GM12865 (cell line): ENCODE measurements around the gene ZNF554.
A peak's percentile ranks its signal among the peaks of the same experiment; 100 is the strongest.

Experiments used
- DNase-seq: peaks from one replicate; pipeline ENCODE4 v3.0.0; 2010; ENCODE audit warnings: low read depth
- H3K4me3 ChIP-seq: 2 replicates; pipeline ENCODE4 v1.5.1; 2011; ENCODE audit warnings: mild to moderate bottlenecking, low read depth, low read length, control low read depth
- CTCF ChIP-seq: IDR thresholded peaks from 2 replicates; pipeline ENCODE4 v1.5.1; 2011; ENCODE audit warnings: low read length, control low read depth, low read depth, inconsistent platforms; ENCODE audit not compliant: insufficient read depth; ENCODE audit errors: missing control alignments

ZNF554 gene

GRCh38 chr19:2827840-2828489 lies 8.3 kb downstream of the ZNF554 start:
- H3K4me3 ChIP-seq: no peak overlapping the region
- TF ChIP-seq CTCF: no peak
- DNase-seq: no peak

GRCh38 chr19:2834294-2834871 lies 14.7 kb downstream of the ZNF554 start:
- DNase-seq: no peak
- no peak for TF ChIP-seq CTCF
- H3K4me3 ChIP-seq: no peak overlapping the region

- TF ChIP-seq CTCF: no peak
- H3K4me3 ChIP-seq: no peak overlapping the region
- no peak for DNase-seq
These were observed 17.8 kb downstream of the ZNF554 start for GRCh38 chr19:2837430-2837829.

- peak; percentile 100 for DNase-seq
- peak; percentile 60 for TF ChIP-seq CTCF
- peak within 1 kb of the TSS; percentile 81 for H3K4me3 ChIP-seq
These were observed 21.4 kb downstream of the ZNF554 start, which contains the start of gene ZNF555 for GRCh38 chr19:2840794-2841791. ZNF555 (plus strand) TSS chr19:2841475; CDS start chr19:2841573, 98 bp downstream.

GRCh38 chr19:2841855-2842574 lies 22.3 kb downstream of the ZNF554 start:
- no peak for DNase-seq
- H3K4me3 ChIP-seq: peak overlapping the region; percentile 63
- TF ChIP-seq CTCF: no peak

GRCh38 chr19:2845107-2845506 lies 25.4 kb downstream of the ZNF554 start:
- no peak for TF ChIP-seq CTCF
- DNase-seq: no peak
- H3K4me3 ChIP-seq: no peak overlapping the region
